Activated CD4-positive, alpha-beta T cell treated with anti-CD3 and anti-CD28 coated beads for 24 hours (primary cell): ENCODE data around the gene MAP2K4.
A peak's percentile ranks its signal among the peaks of the same experiment; 100 is the strongest.
"Not testable (repeated sequence)": the region's sequence is repeated elsewhere in the genome, so short reads cannot be mapped to it uniquely, and the experiment has no call there.

Experiments
- DNase-seq, 2 donors: peaks; one replicate each; pipeline ENCODE4 v3.0.0-alpha.2; 2020; ENCODE audit warnings: low read depth in 2 of 2

Gene MAP2K4

DNA sequence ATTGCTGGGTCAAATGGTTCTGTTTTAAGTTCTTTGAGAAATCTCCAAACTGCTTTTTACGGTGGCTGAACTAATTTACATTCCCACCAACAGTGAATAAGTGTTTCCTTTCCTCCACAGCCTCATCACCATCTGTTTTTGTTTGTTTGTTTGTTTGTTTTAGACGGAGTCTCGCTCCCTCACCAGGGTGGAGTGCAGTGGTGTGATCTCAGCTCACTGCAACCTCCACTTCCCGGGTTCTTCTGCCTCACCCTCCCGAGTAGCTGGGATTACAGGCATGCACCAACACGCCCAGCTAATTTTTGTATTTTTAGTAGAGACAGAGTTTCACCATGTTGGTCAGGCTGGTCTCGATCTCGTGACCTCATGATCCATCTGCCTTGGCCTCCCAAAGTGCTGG, 141.5 kb downstream of the MAP2K4 start:
- not testable (repeated sequence) for DNase-seq

- no peak for DNase-seq
These were observed 143.4 kb downstream of the MAP2K4 start for GRCh38 chr17:12164085-12164484.

DNA sequence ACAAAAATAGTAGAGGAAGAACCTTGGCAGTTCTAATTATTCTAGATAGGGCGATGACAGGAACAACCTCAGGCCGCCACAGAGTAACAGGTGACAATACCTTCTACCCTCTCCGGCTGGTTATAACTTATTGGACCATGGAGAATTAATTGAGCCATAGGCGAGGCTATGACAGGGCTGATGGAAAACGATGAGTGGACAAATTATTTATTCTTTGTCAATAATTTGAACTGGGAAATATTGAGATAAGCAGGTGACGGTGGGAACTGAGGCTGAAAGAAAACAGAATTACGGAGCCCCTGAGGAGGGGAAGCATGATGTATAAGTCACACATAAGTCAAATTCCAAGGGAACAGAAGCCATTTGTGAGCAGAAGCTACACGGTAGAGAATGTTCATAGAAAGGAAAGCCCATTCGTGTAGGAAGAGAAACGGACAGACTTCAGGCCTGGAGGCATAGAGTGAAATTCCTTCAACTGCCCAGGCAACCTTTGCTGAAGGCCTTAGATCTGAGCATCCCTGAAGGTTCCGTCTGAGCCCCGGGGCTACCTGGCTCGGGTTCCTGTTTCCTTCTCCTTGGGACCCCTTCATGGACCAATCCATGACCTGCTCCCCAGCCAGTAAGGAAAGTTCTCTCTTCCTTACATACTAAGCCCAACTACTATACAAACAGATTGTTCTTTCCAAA, 158.1 kb downstream of the MAP2K4 start:
- DNase-seq, result no peak

GRCh38 chr17:12180644-12181261, 160.1 kb downstream of the MAP2K4 start:
- peak; percentile 2 to 3 for DNase-seq

- DNase-seq, result no peak
These were observed 167.0 kb downstream of the MAP2K4 start for GRCh38 chr17:12187658-12188057.

GRCh38 chr17:12193144-12193735, 172.6 kb downstream of the MAP2K4 start:
- no peak for DNase-seq
